Measurements from ENCODE around the gene SF3A1. TPM values are rescaled to one million over a fixed set of nuclear protein-coding genes. Genes with fewer than 3 reads are reported as not detected.

The SF3A1 gene
- total RNA-seq, 1 experiment from 2014 or later = 272 TPM

DNA sequence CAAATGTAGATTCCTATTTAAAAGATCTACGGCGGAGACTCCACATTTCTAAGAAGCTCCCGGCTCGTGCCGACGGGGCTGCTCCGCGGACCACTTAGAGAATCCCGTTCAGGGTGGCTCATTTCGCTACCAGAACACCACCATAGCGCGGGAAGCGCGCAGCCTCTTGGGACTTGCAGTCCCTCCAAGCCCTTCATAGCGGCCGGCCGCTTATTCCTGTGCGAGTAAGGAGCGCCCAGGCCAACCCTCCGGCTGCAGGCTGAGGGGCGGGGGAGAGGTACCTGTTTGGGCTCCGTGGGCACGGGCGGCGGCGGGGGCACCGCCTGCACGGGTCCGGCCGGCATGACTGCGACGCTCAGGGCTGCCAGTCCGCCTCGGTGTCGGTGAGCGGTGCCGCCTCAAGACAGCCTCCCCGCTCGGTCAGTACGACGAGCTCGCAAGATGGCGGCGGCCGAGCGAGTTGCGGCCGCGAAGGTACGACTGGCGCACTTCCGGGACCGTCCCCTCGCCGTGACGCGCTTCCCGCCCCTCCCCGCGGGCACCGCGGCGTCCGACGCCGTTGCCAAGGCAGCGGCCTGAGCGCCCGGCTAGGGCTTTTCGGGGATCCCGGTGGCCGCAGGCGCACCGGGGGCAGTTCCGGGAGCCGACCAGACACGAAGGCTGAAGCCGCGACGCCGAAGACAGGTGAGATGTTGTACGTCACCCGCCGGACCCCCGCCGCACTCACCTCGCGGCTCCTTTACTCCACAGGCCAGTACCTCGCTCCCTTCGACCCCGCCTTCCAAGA is at the start of gene SF3A1, which contains the start of gene CCDC157 (continued):
- no peak for TF ChIP-seq JAZF1 (CRISPR knock-in tag; IDR thresholded peaks at IDR 0.05)
- no peak for TF ChIP-seq ZNF396 (CRISPR knock-in tag; IDR thresholded peaks at IDR 0.05; ENCODE audit: borderline replicate concordance)
- TF ChIP-seq, protein P1, sequence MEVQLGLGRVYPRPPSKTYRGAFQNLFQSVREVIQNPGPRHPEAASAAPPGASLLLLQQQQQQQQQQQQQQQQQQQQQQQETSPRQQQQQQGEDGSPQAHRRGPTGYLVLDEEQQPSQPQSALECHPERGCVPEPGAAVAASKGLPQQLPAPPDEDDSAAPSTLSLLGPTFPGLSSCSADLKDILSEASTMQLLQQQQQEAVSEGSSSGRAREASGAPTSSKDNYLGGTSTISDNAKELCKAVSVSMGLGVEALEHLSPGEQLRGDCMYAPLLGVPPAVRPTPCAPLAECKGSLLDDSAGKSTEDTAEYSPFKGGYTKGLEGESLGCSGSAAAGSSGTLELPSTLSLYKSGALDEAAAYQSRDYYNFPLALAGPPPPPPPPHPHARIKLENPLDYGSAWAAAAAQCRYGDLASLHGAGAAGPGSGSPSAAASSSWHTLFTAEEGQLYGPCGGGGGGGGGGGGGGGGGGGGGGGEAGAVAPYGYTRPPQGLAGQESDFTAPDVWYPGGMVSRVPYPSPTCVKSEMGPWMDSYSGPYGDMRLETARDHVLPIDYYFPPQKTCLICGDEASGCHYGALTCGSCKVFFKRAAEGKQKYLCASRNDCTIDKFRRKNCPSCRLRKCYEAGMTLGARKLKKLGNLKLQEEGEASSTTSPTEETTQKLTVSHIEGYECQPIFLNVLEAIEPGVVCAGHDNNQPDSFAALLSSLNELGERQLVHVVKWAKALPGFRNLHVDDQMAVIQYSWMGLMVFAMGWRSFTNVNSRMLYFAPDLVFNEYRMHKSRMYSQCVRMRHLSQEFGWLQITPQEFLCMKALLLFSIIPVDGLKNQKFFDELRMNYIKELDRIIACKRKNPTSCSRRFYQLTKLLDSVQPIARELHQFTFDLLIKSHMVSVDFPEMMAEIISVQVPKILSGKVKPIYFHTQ (CRISPR knock-in tag; IDR thresholded peaks at IDR 0.05) = no peak
- TF ChIP-seq, protein P2, sequence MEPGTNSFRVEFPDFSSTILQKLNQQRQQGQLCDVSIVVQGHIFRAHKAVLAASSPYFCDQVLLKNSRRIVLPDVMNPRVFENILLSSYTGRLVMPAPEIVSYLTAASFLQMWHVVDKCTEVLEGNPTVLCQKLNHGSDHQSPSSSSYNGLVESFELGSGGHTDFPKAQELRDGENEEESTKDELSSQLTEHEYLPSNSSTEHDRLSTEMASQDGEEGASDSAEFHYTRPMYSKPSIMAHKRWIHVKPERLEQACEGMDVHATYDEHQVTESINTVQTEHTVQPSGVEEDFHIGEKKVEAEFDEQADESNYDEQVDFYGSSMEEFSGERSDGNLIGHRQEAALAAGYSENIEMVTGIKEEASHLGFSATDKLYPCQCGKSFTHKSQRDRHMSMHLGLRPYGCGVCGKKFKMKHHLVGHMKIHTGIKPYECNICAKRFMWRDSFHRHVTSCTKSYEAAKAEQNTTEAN (CRISPR knock-in tag; IDR thresholded peaks at IDR 0.05) = peak; percentile 77
- TF ChIP-seq ZNF317 (CRISPR knock-in tag; IDR thresholded peaks at IDR 0.05; ENCODE audit: borderline replicate concordance, low read depth) = no peak; the same call in 1 of the 2 replicates
- no peak; the same call in 1 of the 2 replicates for TF ChIP-seq USF2 (CRISPR knock-in tag; IDR thresholded peaks at IDR 0.05)
- TF ChIP-seq ZNF263 (CRISPR knock-in tag; IDR thresholded peaks at IDR 0.05; ENCODE audit: low read depth) = no peak
- TF ChIP-seq, protein P3, sequence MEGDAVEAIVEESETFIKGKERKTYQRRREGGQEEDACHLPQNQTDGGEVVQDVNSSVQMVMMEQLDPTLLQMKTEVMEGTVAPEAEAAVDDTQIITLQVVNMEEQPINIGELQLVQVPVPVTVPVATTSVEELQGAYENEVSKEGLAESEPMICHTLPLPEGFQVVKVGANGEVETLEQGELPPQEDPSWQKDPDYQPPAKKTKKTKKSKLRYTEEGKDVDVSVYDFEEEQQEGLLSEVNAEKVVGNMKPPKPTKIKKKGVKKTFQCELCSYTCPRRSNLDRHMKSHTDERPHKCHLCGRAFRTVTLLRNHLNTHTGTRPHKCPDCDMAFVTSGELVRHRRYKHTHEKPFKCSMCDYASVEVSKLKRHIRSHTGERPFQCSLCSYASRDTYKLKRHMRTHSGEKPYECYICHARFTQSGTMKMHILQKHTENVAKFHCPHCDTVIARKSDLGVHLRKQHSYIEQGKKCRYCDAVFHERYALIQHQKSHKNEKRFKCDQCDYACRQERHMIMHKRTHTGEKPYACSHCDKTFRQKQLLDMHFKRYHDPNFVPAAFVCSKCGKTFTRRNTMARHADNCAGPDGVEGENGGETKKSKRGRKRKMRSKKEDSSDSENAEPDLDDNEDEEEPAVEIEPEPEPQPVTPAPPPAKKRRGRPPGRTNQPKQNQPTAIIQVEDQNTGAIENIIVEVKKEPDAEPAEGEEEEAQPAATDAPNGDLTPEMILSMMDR (IDR thresholded peaks at IDR 0.05) = no peak
- TF ChIP-seq, protein P4, sequence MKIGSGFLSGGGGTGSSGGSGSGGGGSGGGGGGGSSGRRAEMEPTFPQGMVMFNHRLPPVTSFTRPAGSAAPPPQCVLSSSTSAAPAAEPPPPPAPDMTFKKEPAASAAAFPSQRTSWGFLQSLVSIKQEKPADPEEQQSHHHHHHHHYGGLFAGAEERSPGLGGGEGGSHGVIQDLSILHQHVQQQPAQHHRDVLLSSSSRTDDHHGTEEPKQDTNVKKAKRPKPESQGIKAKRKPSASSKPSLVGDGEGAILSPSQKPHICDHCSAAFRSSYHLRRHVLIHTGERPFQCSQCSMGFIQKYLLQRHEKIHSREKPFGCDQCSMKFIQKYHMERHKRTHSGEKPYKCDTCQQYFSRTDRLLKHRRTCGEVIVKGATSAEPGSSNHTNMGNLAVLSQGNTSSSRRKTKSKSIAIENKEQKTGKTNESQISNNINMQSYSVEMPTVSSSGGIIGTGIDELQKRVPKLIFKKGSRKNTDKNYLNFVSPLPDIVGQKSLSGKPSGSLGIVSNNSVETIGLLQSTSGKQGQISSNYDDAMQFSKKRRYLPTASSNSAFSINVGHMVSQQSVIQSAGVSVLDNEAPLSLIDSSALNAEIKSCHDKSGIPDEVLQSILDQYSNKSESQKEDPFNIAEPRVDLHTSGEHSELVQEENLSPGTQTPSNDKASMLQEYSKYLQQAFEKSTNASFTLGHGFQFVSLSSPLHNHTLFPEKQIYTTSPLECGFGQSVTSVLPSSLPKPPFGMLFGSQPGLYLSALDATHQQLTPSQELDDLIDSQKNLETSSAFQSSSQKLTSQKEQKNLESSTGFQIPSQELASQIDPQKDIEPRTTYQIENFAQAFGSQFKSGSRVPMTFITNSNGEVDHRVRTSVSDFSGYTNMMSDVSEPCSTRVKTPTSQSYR (CRISPR knock-in tag; IDR thresholded peaks at IDR 0.05) = no peak
- TF ChIP-seq SOX15 (CRISPR knock-in tag; IDR thresholded peaks at IDR 0.05) = no peak
- peak; percentile 65 for TF ChIP-seq TEAD1 (CRISPR knock-in tag; IDR thresholded peaks at IDR 0.05)
- no peak for TF ChIP-seq ZNF671 (CRISPR knock-in tag; IDR thresholded peaks at IDR 0.05)
- no peak for TF ChIP-seq ZMAT4 (CRISPR knock-in tag; IDR thresholded peaks at IDR 0.05)
- no peak for TF ChIP-seq ZNF138 (CRISPR knock-in tag; conservative IDR thresholded peaks at IDR 0.05)
- no peak for TF ChIP-seq ZNF532 (CRISPR knock-in tag; IDR thresholded peaks at IDR 0.05; ENCODE audit: borderline replicate concordance)
- TF ChIP-seq JUN (CRISPR knock-in tag; IDR thresholded peaks at IDR 0.05) = 0 out of 2 replicates have a peak, but pooled peaks have one; percentile 30
- no peak for TF ChIP-seq STAT6 (CRISPR knock-in tag; conservative IDR thresholded peaks at IDR 0.05; ENCODE audit: low read depth)
- peak; percentile 51; the same call in 1 of the 2 replicates for TF ChIP-seq E2F5 (CRISPR knock-in tag; IDR thresholded peaks at IDR 0.05)
- TF ChIP-seq NFE2L1 (CRISPR knock-in tag; IDR thresholded peaks at IDR 0.05) = peak; percentile 60; the same call in 1 of the 2 replicates
